ENCODE data around the gene KDM3A.

DNA sequence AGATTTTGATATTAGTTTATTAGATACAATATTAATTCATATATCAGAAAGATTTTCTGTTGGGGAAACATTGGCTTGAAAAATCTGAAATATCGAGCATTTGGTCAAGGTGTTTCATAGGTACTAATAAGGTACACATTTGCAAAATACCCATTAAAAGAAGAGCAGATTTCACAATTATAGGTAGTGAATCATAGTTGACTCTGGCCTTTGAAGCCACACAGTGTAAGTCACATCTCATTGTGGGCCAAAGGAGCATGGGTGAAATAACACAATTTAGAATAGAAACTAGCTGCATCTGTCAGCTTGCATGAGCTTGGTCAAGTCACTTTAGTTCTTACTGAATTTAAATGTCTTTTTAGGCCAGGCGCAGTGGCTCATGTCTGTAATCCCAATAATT lies 4.9 kb downstream of the KDM3A start:
- TF ChIP-seq, protein P1, sequence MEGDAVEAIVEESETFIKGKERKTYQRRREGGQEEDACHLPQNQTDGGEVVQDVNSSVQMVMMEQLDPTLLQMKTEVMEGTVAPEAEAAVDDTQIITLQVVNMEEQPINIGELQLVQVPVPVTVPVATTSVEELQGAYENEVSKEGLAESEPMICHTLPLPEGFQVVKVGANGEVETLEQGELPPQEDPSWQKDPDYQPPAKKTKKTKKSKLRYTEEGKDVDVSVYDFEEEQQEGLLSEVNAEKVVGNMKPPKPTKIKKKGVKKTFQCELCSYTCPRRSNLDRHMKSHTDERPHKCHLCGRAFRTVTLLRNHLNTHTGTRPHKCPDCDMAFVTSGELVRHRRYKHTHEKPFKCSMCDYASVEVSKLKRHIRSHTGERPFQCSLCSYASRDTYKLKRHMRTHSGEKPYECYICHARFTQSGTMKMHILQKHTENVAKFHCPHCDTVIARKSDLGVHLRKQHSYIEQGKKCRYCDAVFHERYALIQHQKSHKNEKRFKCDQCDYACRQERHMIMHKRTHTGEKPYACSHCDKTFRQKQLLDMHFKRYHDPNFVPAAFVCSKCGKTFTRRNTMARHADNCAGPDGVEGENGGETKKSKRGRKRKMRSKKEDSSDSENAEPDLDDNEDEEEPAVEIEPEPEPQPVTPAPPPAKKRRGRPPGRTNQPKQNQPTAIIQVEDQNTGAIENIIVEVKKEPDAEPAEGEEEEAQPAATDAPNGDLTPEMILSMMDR (IDR thresholded peaks at IDR 0.05; ENCODE audit: low read depth, low read length), result no peak
- TF ChIP-seq, protein P2, sequence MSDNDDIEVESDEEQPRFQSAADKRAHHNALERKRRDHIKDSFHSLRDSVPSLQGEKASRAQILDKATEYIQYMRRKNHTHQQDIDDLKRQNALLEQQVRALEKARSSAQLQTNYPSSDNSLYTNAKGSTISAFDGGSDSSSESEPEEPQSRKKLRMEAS (IDR thresholded peaks at IDR 0.05; ENCODE audit: low read depth, low read length), result no peak

All from NB4 (cell line).